ENCODE data around the gene FKBP1A.

The FKBP1A gene

GRCh38 chr20:1386323-1386722 lies 6.5 kb downstream of the FKBP1A start:
- no peak for DNase-seq (ENCODE audit: low read depth in 2 of 2)

DNA sequence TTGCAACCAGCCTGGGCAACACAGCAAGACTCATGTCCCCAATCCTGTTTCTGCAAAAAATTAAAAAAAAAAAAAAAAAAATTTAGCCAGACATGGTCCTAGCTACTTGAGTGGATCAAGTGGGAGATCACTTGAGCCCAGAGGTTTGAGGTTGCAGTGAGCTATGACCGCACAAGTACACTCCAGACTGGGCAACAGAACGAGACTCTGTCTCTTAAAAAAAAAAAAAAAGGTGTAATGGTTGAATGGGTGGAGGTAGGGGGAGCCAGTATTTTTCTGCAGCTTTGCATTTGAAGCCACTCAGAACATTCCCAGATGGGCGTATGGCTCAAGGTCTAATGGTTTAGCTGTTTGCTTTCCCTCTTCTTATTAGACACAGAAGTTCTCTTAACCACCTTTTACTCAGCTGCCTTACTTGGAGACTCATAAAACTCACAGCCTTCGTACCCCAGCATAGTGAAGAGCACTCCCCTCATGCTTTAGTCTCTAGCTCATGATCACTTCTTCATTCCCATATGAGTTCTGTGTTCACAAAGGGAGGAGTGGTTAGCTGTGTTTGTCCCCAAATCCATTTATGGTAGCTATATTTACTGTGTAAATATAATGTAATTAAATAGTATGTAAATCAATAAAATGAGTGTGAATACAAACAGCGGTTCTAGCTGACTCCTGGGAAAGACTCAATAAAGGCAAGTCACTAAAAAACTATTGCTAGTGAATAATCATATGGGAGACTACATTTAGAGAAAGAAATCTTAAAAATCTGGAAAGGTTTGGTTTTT lies 9.0 kb downstream of the FKBP1A start:
- no peak for DNase-seq (ENCODE audit: low read depth in 2 of 2)

- DNase-seq (ENCODE audit: low read depth in 2 of 2) = no peak
Observed at GRCh38 chr20:1382670-1383069, 10.2 kb downstream of the FKBP1A start.

GRCh38 chr20:1381753-1382591 lies 10.9 kb downstream of the FKBP1A start:
- no peak for DNase-seq (ENCODE audit: low read depth in 2 of 2)

- no peak for DNase-seq (ENCODE audit: low read depth in 2 of 2)
Observed at GRCh38 chr20:1378735-1379125, 14.1 kb downstream of the FKBP1A start.

DNA sequence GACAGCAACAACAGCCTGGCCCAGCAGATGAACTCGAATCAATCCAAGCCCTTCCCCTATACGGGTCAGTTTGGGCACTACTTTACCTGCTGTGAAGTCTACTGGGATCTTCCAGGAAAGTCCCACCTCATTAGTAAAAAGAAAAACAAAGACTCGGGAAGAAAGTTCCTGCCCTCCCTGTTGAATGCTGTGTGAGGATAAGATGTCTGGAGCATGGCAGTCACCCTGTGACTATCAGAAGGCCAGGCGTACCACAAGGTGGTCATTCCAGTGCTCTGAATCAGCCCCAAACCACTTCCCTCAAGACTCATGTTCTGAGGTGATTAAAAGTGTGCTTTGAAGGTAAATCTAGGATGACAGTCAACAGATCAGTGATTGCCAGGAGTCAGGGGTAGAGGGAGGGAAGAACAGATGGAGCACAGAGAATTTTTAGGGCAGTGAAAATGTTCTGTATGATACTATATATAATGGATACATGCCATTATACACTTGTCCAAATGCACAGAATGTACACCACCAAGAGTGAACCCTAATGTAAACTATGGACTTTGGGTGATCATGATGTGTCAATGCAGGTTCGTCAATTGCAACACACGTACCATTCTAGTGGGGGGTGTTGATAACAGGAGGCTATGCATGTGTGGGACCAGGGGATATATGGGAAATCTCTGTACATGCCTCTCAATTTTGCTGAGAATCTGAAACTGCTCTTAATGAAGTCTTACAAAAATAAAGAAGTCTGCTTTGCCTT lies 14.7 kb downstream of the FKBP1A start:
- DNase-seq (ENCODE audit: low read depth in 2 of 2) = no peak

- DNase-seq (ENCODE audit: low read depth in 2 of 2) = no peak
Observed at GRCh38 chr20:1377341-1377871, 15.4 kb downstream of the FKBP1A start.

DNA sequence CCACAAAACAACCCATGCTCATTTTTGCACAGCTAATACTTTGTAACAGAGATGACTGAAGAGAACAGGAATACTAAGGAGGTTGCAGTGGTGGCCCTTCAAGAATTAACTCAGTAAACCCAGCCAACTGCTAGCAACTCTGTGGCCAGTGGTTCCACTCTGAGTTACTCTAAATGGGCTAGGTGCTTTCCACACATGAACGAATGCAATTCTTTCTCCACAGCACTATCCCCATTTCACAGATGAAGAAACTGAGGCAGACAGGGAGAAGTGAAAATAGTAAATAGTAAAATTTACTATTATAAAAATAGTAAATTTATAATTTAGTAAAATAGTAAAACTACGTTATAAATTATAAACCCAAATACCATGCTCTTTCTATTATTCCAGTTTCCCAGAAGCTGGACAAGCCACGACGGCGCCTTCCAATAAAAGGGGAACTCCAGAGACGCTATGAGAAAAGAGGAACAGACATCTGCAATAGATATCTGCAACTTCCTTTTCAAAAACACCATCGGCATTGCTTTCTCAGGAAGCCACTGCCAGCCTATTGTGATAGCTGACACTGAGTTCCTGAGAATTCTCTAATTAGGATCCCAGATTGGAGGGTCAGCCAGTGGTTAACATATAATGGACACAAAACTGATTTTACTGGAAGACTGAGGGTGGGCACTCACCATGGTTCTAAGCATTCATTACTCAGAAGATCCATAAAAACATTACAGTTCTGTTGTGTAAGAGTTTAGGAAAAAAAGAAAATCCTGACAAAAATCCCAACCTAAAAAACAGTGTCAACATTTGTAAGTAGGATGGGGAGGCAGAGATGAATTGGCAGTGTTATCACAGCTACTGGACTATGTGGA lies 16.2 kb downstream of the FKBP1A start:
- DNase-seq (ENCODE audit: low read depth in 2 of 2) = no peak

- no peak for DNase-seq (ENCODE audit: low read depth in 2 of 2)
Observed at GRCh38 chr20:1376007-1376406, 16.8 kb downstream of the FKBP1A start.

DNA sequence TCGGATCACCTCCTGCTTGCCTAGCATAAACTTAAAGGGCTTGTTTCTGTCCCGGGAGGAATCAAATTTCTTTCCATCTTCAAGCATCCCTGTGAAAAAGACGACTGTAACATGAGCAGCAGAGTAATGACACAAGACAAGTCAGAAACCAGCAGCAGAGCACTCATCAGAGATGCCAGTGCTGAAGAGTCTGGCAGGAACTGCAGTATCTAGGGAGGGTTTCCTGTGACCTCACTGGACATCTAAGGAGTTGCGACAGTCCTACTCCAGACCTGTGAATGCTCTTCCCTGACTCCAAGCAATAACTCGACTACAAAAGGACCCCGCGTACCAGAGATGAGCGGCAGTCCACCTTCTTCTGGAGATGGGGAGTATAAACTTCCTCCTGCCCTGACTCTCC lies 17.3 kb downstream of the FKBP1A start:
- DNase-seq (ENCODE audit: low read depth in 2 of 2) = no peak

DNA sequence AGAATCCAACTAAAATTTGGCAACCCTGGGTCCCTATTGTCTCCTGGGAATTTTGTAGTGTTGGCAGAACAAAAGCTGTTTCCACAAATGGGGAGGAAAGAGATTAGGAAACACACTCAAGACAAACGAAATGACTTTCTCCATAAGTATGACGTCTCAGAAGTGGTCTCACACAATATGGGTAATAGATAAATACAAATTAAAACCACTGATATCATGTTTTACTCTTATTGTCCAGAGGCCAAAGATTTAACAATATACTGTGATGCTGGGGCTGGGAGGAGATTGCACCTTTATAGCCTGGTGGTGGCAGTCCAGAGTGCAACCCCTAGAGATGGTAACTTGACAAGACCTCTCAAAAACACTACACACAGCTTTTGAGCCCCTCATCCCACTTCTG lies 18.6 kb downstream of the FKBP1A start:
- DNase-seq (ENCODE audit: low read depth in 2 of 2) = no peak

- DNase-seq (ENCODE audit: low read depth in 2 of 2) = no peak
Observed at GRCh38 chr20:1373614-1374013, 19.2 kb downstream of the FKBP1A start.

- DNase-seq (ENCODE audit: low read depth in 2 of 2) = no peak
Observed at GRCh38 chr20:1373036-1373435, 19.8 kb downstream of the FKBP1A start.

- no peak for DNase-seq (ENCODE audit: low read depth in 2 of 2)
Observed at GRCh38 chr20:1371830-1372539, 20.9 kb downstream of the FKBP1A start.

DNA sequence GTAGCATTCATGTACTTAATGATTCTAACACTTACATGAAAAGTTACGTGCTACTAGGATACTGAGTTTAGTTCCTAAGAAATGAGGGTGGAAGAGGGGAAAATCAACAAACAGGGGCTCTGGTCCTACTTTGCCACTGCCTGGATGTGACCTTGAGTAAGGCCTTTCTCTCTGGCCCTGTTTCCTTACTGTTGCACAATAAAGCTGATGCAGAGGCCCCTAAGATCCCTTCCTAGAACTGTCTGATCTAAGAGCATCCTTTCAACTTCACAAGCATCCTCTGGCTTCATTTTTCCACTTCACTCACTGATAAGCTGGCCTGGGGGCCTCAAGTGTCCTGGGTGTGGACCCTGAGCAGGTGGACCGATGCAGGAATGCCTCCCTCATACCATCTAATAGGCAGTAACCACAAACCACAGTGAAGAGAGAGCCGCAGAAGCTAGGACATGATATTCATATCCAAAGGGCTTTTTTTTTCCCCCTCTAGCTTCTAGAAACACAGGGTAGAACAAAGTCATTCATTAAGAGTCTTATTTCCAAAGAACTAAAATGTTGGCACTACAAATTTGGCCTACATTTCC lies 21.6 kb downstream of the FKBP1A start:
- DNase-seq (ENCODE audit: low read depth in 2 of 2) = no peak

GRCh38 chr20:1370548-1371110 lies 22.2 kb downstream of the FKBP1A start:
- DNase-seq (ENCODE audit: low read depth in 2 of 2) = no peak

- DNase-seq (ENCODE audit: low read depth in 2 of 2) = no peak
Observed at GRCh38 chr20:1369970-1370369, 22.9 kb downstream of the FKBP1A start.

GRCh38 chr20:1368448-1369199 lies 24.2 kb downstream of the FKBP1A start:
- DNase-seq (ENCODE audit: low read depth in 2 of 2) = no peak

DNA sequence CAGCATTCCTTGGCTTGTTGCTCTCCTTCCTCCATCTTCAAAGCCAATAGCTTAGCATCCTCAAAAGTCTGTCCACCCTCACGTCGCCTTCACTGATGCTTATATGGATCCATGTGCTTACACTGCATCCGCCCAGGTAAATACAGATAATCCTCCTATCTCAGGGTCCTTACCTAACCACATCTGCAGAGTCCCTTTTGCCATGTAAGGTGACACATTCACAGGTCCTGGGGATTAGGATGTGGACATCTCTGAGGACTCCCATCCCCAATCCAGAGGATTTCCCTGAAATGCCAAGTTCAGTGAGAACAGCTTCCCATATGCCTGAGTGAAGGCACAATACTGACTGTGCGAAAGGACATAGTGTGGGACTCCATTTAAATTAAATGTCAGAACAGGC lies 25.4 kb downstream of the FKBP1A start:
- no peak for DNase-seq (ENCODE audit: low read depth in 2 of 2)
